SH-SY5Y (cell line): ENCODE results near the gene CES4A.

Experiments
- GATA2 ChIP-seq: IDR thresholded peaks from 2 replicates; pipeline ENCODE4 v1.6.1; 2011; ENCODE audit warnings: mild to moderate bottlenecking, low read depth, low read length
- GATA3 ChIP-seq: IDR thresholded peaks from 2 replicates; pipeline ENCODE4 v1.6.1; 2011; ENCODE audit warnings: low read depth, mild to moderate bottlenecking, low read length, moderate library complexity

CES4A gene

GRCh38 chr16:66988197-66988788 lies at the start of gene CES4A:
TSS of gene CES4A (plus strand) at chr16:66988589. CDS start at chr16:66988773, 184 bp downstream.
- TF ChIP-seq GATA3 (no peak), GATA2 (no peak)

GRCh38 chr16:66939366-66939765 lies 49.0 kb upstream of the CES4A start:
- TF ChIP-seq GATA2 = no peak
- no peak for TF ChIP-seq GATA3

GRCh38 chr16:66940236-66940635 lies 48.2 kb upstream of the CES4A start:
- TF ChIP-seq GATA3 (no peak), GATA2 (no peak)

GRCh38 chr16:66942981-66943380 lies 45.4 kb upstream of the CES4A start:
- TF ChIP-seq GATA3 (no peak), GATA2 (no peak)

GRCh38 chr16:66943426-66944053 lies 44.8 kb upstream of the CES4A start:
- TF ChIP-seq GATA2 (no peak), GATA3 (no peak)

GRCh38 chr16:66944054-66944441 lies 44.3 kb upstream of the CES4A start:
- TF ChIP-seq GATA3 (no peak), GATA2 (no peak)

GRCh38 chr16:66945939-66946338 lies 42.5 kb upstream of the CES4A start:
- TF ChIP-seq GATA2 (no peak), GATA3 (no peak)

- TF ChIP-seq GATA2 (no peak), GATA3 (no peak)
Observed at GRCh38 chr16:66946541-66946940, 41.8 kb upstream of the CES4A start.

GRCh38 chr16:66946974-66947301 lies 41.5 kb upstream of the CES4A start:
- TF ChIP-seq GATA2 (no peak), GATA3 (no peak)

GRCh38 chr16:66947302-66948065 lies 40.9 kb upstream of the CES4A start:
- TF ChIP-seq GATA2 (no peak), GATA3 (no peak)

GRCh38 chr16:66948134-66948836 lies 40.1 kb upstream of the CES4A start:
- TF ChIP-seq GATA3 (no peak), GATA2 (no peak)

GRCh38 chr16:66948837-66949225 lies 39.6 kb upstream of the CES4A start:
- no peak for TF ChIP-seq GATA3
- no peak for TF ChIP-seq GATA2

GRCh38 chr16:66949472-66949871 lies 38.9 kb upstream of the CES4A start:
- TF ChIP-seq GATA3 = no peak

- TF ChIP-seq GATA3 = no peak
- TF ChIP-seq GATA2 = no peak
Observed at GRCh38 chr16:66950437-66950836, 38.0 kb upstream of the CES4A start.

- TF ChIP-seq GATA2 (no peak), GATA3 (no peak)
Observed at GRCh38 chr16:66950971-66951790, 37.2 kb upstream of the CES4A start.
